H1 (cell line): ENCODE results near the gene FHIT. TPM values are rescaled to one million over a fixed set of nuclear protein-coding genes. Genes with fewer than 3 reads are reported as not detected.
A peak's percentile ranks its signal among the peaks of the same experiment; 100 is the strongest.

Experiments used
- CTCF ChIA-PET: fragments of 300-600 bp; sonication (Branson Sonifier 250); formaldehyde crosslinking; loops from one replicate; lab custom pipeline; 2021; ENCODE audit not compliant: partially characterized antibody; lab: Charles Lee
- POLR2A ChIA-PET: fragments of 300-600 bp; sonication (Branson Sonifier 250); formaldehyde crosslinking; loops from one replicate; lab custom pipeline; 2021; ENCODE audit warnings: inconsistent platforms; ENCODE audit not compliant: partially characterized antibody; lab: Charles Lee
- DNase-seq, 2 experiments: peaks; one replicate each; pipeline versions ENCODE4 v3.0.0 to v3.0.0-alpha.2; 2010 to 2022; ENCODE audit warnings: low spot score in 2 of 2, low read depth in 1 of 2, mixed read lengths in 1 of 2
- FAIRE-seq: peaks from 2 replicates; lab custom pipeline; 2011; peaks lifted over from hg19 to GRCh38; lab: Jason Lieb, UNC
- H2AFZ ChIP-seq: 2 replicates; pipeline ENCODE4 v1.8.1; 2012; ENCODE audit warnings: low read length, inconsistent platforms
- H2AK5ac ChIP-seq: 2 replicates; pipeline ENCODE4 v1.6.1; 2013; ENCODE audit warnings: low read depth, low read length
- H2BK120ac ChIP-seq: replicated peaks from 2 replicates; pipeline ENCODE3; 2013; ENCODE audit warnings: low read depth, low read length, inconsistent platforms
- H2BK12ac ChIP-seq: 2 replicates; pipeline ENCODE4 v1.6.1; 2013; ENCODE audit warnings: low read depth, low read length
- H2BK15ac ChIP-seq: 2 replicates; pipeline ENCODE4 v1.6.1; 2013; ENCODE audit warnings: low read length
- H2BK20ac ChIP-seq: 2 replicates; pipeline ENCODE4 v1.6.1; 2013; ENCODE audit warnings: low read length
- H2BK5ac ChIP-seq: 2 replicates; pipeline ENCODE4 v1.6.1; 2013; ENCODE audit warnings: low read depth, low read length
- H3K14ac ChIP-seq: 2 replicates; pipeline ENCODE4 v1.6.1; 2013; ENCODE audit warnings: inconsistent platforms; ENCODE audit not compliant: insufficient read length
- H3K18ac ChIP-seq: 2 replicates; pipeline ENCODE4 v1.6.1; 2013; ENCODE audit warnings: low read length; ENCODE audit errors: extremely low read depth
- H3K23ac ChIP-seq: 2 replicates; pipeline ENCODE4 v1.6.1; 2013; ENCODE audit warnings: inconsistent platforms; ENCODE audit not compliant: insufficient read length
- H3K23me2 ChIP-seq: 2 replicates; pipeline ENCODE4 v1.6.1; 2013; ENCODE audit warnings: low read depth, low read length
- H3K27ac ChIP-seq: 2 replicates; pipeline ENCODE4 v1.6.1; 2011; ENCODE audit warnings: low read depth, low read length, inconsistent platforms
- H3K27me3 ChIP-seq, 4 experiments: replicated peaks in 1 of 4; 1 replicate in 1 of 4; 2 replicates in 3 of 4; pipeline versions ENCODE4 v1.6.1 to v1.8.1; 2011 to 2013; ENCODE audit warnings: low read length in 3 of 4, mild to moderate bottlenecking in 3 of 4, inconsistent platforms in 2 of 4, mixed read lengths in 2 of 4, moderate library complexity in 1 of 4; ENCODE audit not compliant: control insufficient read depth in 3 of 4, insufficient read depth in 3 of 4; ENCODE audit errors: extremely low read depth in 1 of 4
- H3K36me3 ChIP-seq, 4 experiments: 2 replicates each; pipeline versions ENCODE4 v1.6.1 to v1.8.1; 2011 to 2013; ENCODE audit warnings: mild to moderate bottlenecking in 4 of 4, low read length in 3 of 4, moderate library complexity in 2 of 4, control low read depth in 1 of 4, inconsistent platforms in 1 of 4; ENCODE audit not compliant: insufficient read depth in 4 of 4, control insufficient read depth in 2 of 4
- H3K4ac ChIP-seq: replicated peaks from 2 replicates; pipeline ENCODE3; 2013; ENCODE audit warnings: low read length, low read depth, mixed read lengths, inconsistent platforms; ENCODE audit not compliant: insufficient read length
- H3K4me1 ChIP-seq, 4 experiments: replicated peaks in 1 of 4; 1 replicate in 1 of 4; 2 replicates in 3 of 4; pipeline versions ENCODE4 v1.6.1 to v1.8.1; 2011 to 2013; ENCODE audit warnings: low read length in 3 of 4, inconsistent platforms in 2 of 4, mixed read lengths in 1 of 4; ENCODE audit not compliant: insufficient read depth in 4 of 4, control insufficient read depth in 3 of 4
- H3K4me2 ChIP-seq, 2 experiments: 2 replicates each; pipeline versions ENCODE4 v1.6.1 to v1.8.1; 2011 to 2013; ENCODE audit warnings: low read depth in 2 of 2, low read length in 2 of 2, control low read depth in 1 of 2, inconsistent platforms in 1 of 2, mild to moderate bottlenecking in 1 of 2; ENCODE audit not compliant: insufficient read depth in 1 of 2
- H3K4me3 ChIP-seq, 4 experiments: fragments of 200-600, 300-600 bp in 1 of 4; sonication (generic), shearing (Covaris generic), sonication (Bioruptor Twin) in 1 of 4; 2 replicates each; pipeline versions ENCODE4 v1.5.1 to v1.8.1; 2011 to 2016; ENCODE audit warnings: low read length in 4 of 4, low read depth in 3 of 4, control low read depth in 2 of 4, inconsistent platforms in 2 of 4, mild to moderate bottlenecking in 2 of 4, mixed read lengths in 1 of 4, moderate library complexity in 1 of 4; ENCODE audit not compliant: insufficient read depth in 2 of 4; ENCODE audit errors: extremely low read depth in 1 of 4
- H3K56ac ChIP-seq: replicated peaks from 2 replicates; pipeline ENCODE3; 2013; ENCODE audit warnings: low read depth, mild to moderate bottlenecking, mixed read lengths, low read length, inconsistent platforms; ENCODE audit not compliant: insufficient read length
- H3K79me1 ChIP-seq: 2 replicates; pipeline ENCODE4 v1.6.1; 2013; ENCODE audit warnings: low read depth, low read length, control low read depth
- H3K79me2 ChIP-seq, 2 experiments: 2 replicates each; pipeline versions ENCODE4 v1.6.1 to v1.8.1; 2012 to 2013; ENCODE audit warnings: low read length in 2 of 2, mild to moderate bottlenecking in 2 of 2, inconsistent platforms in 1 of 2; ENCODE audit not compliant: insufficient read depth in 2 of 2, control insufficient read depth in 1 of 2
- H3K9ac ChIP-seq, 4 experiments: replicated peaks in 1 of 4; 1 replicate in 1 of 4; 2 replicates in 3 of 4; pipeline versions ENCODE4 v1.6.1 to v1.8.1; 2011 to 2013; ENCODE audit warnings: low read depth in 3 of 4, low read length in 3 of 4, control low read depth in 2 of 4, mild to moderate bottlenecking in 2 of 4, moderate library complexity in 2 of 4, inconsistent platforms in 1 of 4; ENCODE audit errors: extremely low read depth in 1 of 4
- H3K9me3 ChIP-seq, 2 experiments: 2 replicates each; pipeline versions ENCODE4 v1.6.1 to v1.8.1; 2012 to 2013; ENCODE audit warnings: mild to moderate bottlenecking in 2 of 2, moderate library complexity in 2 of 2, control low read depth in 1 of 2, inconsistent platforms in 1 of 2, low read depth in 1 of 2, low read length in 1 of 2, mixed read lengths in 1 of 2; ENCODE audit not compliant: insufficient read depth in 2 of 2
- H4K20me1 ChIP-seq, 2 experiments: replicated peaks in 1 of 2; 2 replicates each; pipeline versions ENCODE3 to v1.8.1; 2011 to 2013; ENCODE audit warnings: inconsistent platforms in 2 of 2, low read length in 2 of 2, mild to moderate bottlenecking in 1 of 2; ENCODE audit not compliant: insufficient read depth in 2 of 2, control insufficient read depth in 1 of 2
- H4K5ac ChIP-seq: 2 replicates; pipeline ENCODE4 v1.6.1; 2013; ENCODE audit warnings: low read length, low read depth, mixed read lengths, inconsistent platforms; ENCODE audit not compliant: insufficient read length
- H4K8ac ChIP-seq: 2 replicates; pipeline ENCODE4 v1.8.0; 2013; ENCODE audit warnings: mild to moderate bottlenecking, moderate library complexity, low read length, inconsistent platforms; ENCODE audit not compliant: insufficient read depth; ENCODE audit errors: extremely low read depth
- H4K91ac ChIP-seq: replicated peaks from 2 replicates; pipeline ENCODE3; 2013; ENCODE audit warnings: low read length, mixed read lengths, inconsistent platforms; ENCODE audit not compliant: insufficient read length
- CBX5 ChIP-seq: fragments of 300-800, 300-1000 bp; sonication (generic); IDR thresholded peaks from 2 replicates; pipeline ENCODE4 v1.7.1; 2016; ENCODE audit warnings: antibody characterized with exemption, low read length, low read depth
- POU5F1 ChIP-seq: IDR thresholded peaks from 2 replicates; pipeline ENCODE4 v1.6.1; 2011; ENCODE audit warnings: low read depth, mild to moderate bottlenecking, low read length, moderate library complexity
- TAF1 ChIP-seq: IDR thresholded peaks from 2 replicates; pipeline ENCODE4 v1.6.1; 2011; ENCODE audit warnings: mild to moderate bottlenecking, low read depth, low read length
- TCF12 ChIP-seq: IDR thresholded peaks from 2 replicates; pipeline ENCODE4 v1.6.1; 2011; ENCODE audit warnings: low read depth, mild to moderate bottlenecking, low read length
- YY1 ChIP-seq: IDR thresholded peaks from 2 replicates; pipeline ENCODE4 v1.6.1; 2011; ENCODE audit warnings: low read depth, mild to moderate bottlenecking, low read length
- ZNF274 ChIP-seq: IDR thresholded peaks from 2 replicates; pipeline ENCODE4 v1.7.0; 2012; ENCODE audit warnings: low read length, borderline replicate concordance; ENCODE audit errors: extremely low read depth
- polyA plus RNA-seq, 7 experiments: library from polyadenylated mRNA; depleted of rRNA in 3 of 7; stranded (reverse) in 5 of 7; unstranded in 2 of 7; fragments of >200 nt in 5 of 7; fragments of 200-250 nt in 2 of 7; gene quantifications; 1 replicate in 5 of 7; 2 replicates in 1 of 7; 4 replicates in 1 of 7; pipeline versions ENCODE4 v1.2.1 to v1.2.3, GENCODE V29; 2011 to 2013; ENCODE audit warnings: missing spikeins in 2 of 7, mixed read lengths in 2 of 7
- total RNA-seq: library from RNA; stranded (reverse); fragmentation: NEBNext Ultra II Directional; extraction: Animal tissue kit (Norgen Biotek cat#: 25700); gene quantifications from 2 replicates; pipeline ENCODE4 v1.2.1, GENCODE V29; 2021

Gene FHIT
- total and polyA plus RNA-seq, 2 of the 8 experiments (the other 6 are each of a cell fraction or from before 2014, with no cell fraction given): 1.2 to 3.2 TPM

DNA sequence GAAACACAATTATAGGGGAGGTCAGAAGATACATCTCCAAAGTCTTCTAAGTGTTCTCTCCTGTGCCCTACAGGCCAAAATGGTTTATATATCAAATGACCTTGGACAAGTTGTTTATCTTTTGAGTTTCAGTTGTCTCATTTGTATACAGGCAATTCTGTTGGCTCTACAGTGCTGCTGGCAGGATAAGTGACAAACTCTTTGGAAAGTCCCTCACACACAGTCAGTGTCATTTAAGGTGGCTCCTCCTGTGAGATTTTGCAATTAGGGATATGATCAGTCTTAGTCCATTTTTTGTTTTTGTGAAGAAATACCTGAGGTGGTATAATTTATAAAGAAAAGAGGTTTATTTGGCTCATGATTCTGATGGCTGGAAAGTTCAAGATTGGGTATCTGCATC, 1165.6 kb downstream of the FHIT start:
- H3K23me2 ChIP-seq: no peaks in the 10 kb centered on the region
- peak overlapping the region in 1 of 4 experiments; percentile 34; a peak in 1 of 7 replicates for H3K9ac ChIP-seq
- H4K8ac ChIP-seq: no peak overlapping the region
- H3K4ac ChIP-seq: no peak overlapping the region
- H3K79me2 ChIP-seq: no peaks in the 10 kb centered on the region
- H2AFZ ChIP-seq: no peak overlapping the region
- no peak overlapping the region for H2BK12ac ChIP-seq
- no peak overlapping the region for H4K5ac ChIP-seq
- CTCF ChIA-PET: no interaction called here
- no peak for DNase-seq
- H3K27ac ChIP-seq: no peak overlapping the region
- POLR2A ChIA-PET: no interaction called here
- no peaks in the 10 kb centered on the region for H3K36me3 ChIP-seq
- no peak overlapping the region for H4K91ac ChIP-seq
- no peak overlapping the region for H2AK5ac ChIP-seq
- no peak overlapping the region for H3K4me2 ChIP-seq
- no peaks in the 10 kb centered on the region for H3K27me3 ChIP-seq
- no peak overlapping the region for H2BK20ac ChIP-seq
- no peaks in the 10 kb centered on the region for H3K9me3 ChIP-seq
- H3K4me3 ChIP-seq: no peak overlapping the region
- no peaks in the 10 kb centered on the region for H4K20me1 ChIP-seq
- H3K18ac ChIP-seq: no peak overlapping the region
- H2BK120ac ChIP-seq: no peak overlapping the region
- no peak overlapping the region for H3K23ac ChIP-seq
- no peak overlapping the region for H3K14ac ChIP-seq
- H2BK5ac ChIP-seq: no peak overlapping the region
- no peaks in the 10 kb centered on the region for H3K79me1 ChIP-seq
- FAIRE-seq: no peak
- no peak overlapping the region for H2BK15ac ChIP-seq
- H3K56ac ChIP-seq: no peak overlapping the region
- peaks cover 0 to 1% (median 0%) of the 10 kb centered on the region in 4 experiments; a peak in 1 of 7 replicates for H3K4me1 ChIP-seq
- TF ChIP-seq ZNF274 (no peak), POU5F1 (no peak), CBX5 (no peak), TCF12 (no peak), YY1 (no peak), TAF1 (no peak)
